ENCODE measurements around the gene MRPL55.

DNA sequence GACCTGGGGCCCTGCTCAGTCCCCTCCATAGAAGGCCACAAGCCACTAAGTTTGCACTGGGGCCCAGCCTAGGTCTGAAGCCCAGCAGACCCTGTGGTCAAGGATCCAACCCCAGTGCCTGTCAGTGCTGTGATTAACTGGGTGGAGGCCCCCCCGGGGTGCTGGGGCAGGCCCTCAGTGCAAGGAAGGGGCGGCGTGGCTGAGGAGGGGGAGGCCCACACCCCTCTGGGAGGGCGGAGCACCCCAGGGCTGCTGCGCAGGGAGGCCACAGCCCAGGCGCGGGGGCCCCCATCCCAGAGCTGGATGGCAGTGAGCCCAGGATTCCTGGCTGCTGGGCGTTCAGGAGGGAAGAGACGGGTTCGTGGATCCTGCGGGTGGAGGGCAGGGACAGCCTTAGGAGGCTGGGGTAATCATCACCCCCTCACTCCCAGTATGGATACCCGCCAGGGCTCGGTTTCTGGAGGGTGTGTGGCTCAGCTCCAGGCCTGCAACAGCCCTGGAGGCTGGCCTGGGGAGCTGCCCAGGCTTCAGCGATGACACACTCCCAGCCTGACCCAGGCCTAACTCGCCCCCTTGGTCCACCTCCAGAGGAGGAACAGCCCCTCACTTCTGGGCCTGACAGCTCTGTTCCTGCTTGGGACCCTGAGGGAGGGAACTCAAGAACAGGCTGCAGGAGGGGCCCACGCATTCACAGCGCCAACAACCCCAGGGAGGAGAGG is 41.5 kb upstream of the MRPL55 start:
- TF ChIP-seq CTCF (optimal IDR thresholded peaks at IDR 0.05 in 1 of 3, IDR thresholded peaks at IDR 0.05 in 1 of 3, conservative IDR thresholded peaks at IDR 0.05 in 1 of 3; ENCODE audit: extremely low read depth in 1 of 3, insufficient read depth in 2 of 3, low read length in 3 of 3) (no peak), EZH2 (IDR thresholded peaks at IDR 0.05; ENCODE audit: low read length) (no peak)

All from keratinocyte (primary cell).